Activated naive CD4-positive, alpha-beta T cell treated with anti-CD3 and anti-CD28 coated beads, Interleukin-2, amount 10 ng/mL, durations not matched to agents 7 days and 5 days (primary cell): Measurements from ENCODE around the gene KIF25.
"Not testable (repeated sequence)": the region's sequence is repeated elsewhere in the genome, so short reads cannot be mapped to it uniquely, and the experiment has no call there.

ENCODE experiments used
- CTCF ChIA-PET: fragments of 350-600 bp; sonication (Branson Sonifier 250); formaldehyde crosslinking; loops from one replicate; lab custom pipeline; 2021; ENCODE audit warnings: antibody characterized with exemption; lab: Charles Lee
- DNase-seq: peaks from one replicate; pipeline ENCODE4 v3.0.0-alpha.2; 2020
- H3K27ac Mint-ChIP-seq: one replicate; pipeline ENCODE4 v1.8.0; 2021; ENCODE audit warnings: mild to moderate bottlenecking, moderate library complexity, mixed read lengths
- H3K27me3 Mint-ChIP-seq: one replicate; pipeline ENCODE4 v1.8.0; 2021; ENCODE audit warnings: mild to moderate bottlenecking, mixed read lengths
- H3K36me3 Mint-ChIP-seq: one replicate; pipeline ENCODE4 v1.8.0; 2021; ENCODE audit warnings: mixed read lengths
- H3K4me1 Mint-ChIP-seq: one replicate; pipeline ENCODE4 v1.8.0; 2021; ENCODE audit warnings: mixed read lengths
- H3K4me3 Mint-ChIP-seq: one replicate; pipeline ENCODE4 v1.8.0; 2021; ENCODE audit warnings: mild to moderate bottlenecking, moderate library complexity, mixed read lengths
- H3K9me3 Mint-ChIP-seq: one replicate; pipeline ENCODE4 v1.8.0; 2021; ENCODE audit warnings: mixed read lengths

KIF25 gene

GRCh38 chr6:167965592-167966539, 31.6 kb upstream of the KIF25 start:
- CTCF ChIA-PET, result interaction anchor here (1.2 kb wide), 1 partner anchor 91 kb away, joined by 3 read pairs; no protein-coding TSS in a partner anchor
- no peak overlapping the region for H3K27ac Mint-ChIP-seq
- no peak overlapping the region for H3K4me3 Mint-ChIP-seq
- H3K9me3 Mint-ChIP-seq, result no peaks in the 10 kb centered on the region
- no peaks in the 10 kb centered on the region for H3K4me1 Mint-ChIP-seq
- H3K36me3 Mint-ChIP-seq, result no peaks in the 10 kb centered on the region
- H3K27me3 Mint-ChIP-seq, result no peaks in the 10 kb centered on the region
- no peak for DNase-seq

- H3K9me3 Mint-ChIP-seq, result no peaks in the 10 kb centered on the region
- no peaks in the 10 kb centered on the region for H3K4me1 Mint-ChIP-seq
- no peak for DNase-seq
- no peak overlapping the region for H3K4me3 Mint-ChIP-seq
- H3K36me3 Mint-ChIP-seq, result no peaks in the 10 kb centered on the region
- CTCF ChIA-PET, result interaction anchor here (1.2 kb wide), 1 partner anchor 91 kb away, joined by 3 read pairs; no protein-coding TSS in a partner anchor
- H3K27me3 Mint-ChIP-seq, result no peaks in the 10 kb centered on the region
- H3K27ac Mint-ChIP-seq, result no peak overlapping the region
These were observed 30.9 kb upstream of the KIF25 start for GRCh38 chr6:167966540-167966905.

- DNase-seq, result peak; percentile 57
- no peaks in the 10 kb centered on the region for H3K27me3 Mint-ChIP-seq
- no peak overlapping the region for H3K27ac Mint-ChIP-seq
- no peaks in the 10 kb centered on the region for H3K36me3 Mint-ChIP-seq
- no peaks in the 10 kb centered on the region for H3K9me3 Mint-ChIP-seq
- no peaks in the 10 kb centered on the region for H3K4me1 Mint-ChIP-seq
- CTCF ChIA-PET, result no interaction called here
- no peak overlapping the region for H3K4me3 Mint-ChIP-seq
These were observed 29.4 kb upstream of the KIF25 start for GRCh38 chr6:167968091-167968490.

GRCh38 chr6:167970230-167970629, 27.2 kb upstream of the KIF25 start:
- no peaks in the 10 kb centered on the region for H3K4me1 Mint-ChIP-seq
- H3K27me3 Mint-ChIP-seq, result no peaks in the 10 kb centered on the region
- no peaks in the 10 kb centered on the region for H3K9me3 Mint-ChIP-seq
- H3K4me3 Mint-ChIP-seq, result no peak overlapping the region
- no peaks in the 10 kb centered on the region for H3K36me3 Mint-ChIP-seq
- CTCF ChIA-PET, result interaction anchor here (0.7 kb wide), 1 partner anchor 25 kb away, joined by 3 read pairs; no protein-coding TSS in a partner anchor
- DNase-seq, result no peak
- H3K27ac Mint-ChIP-seq, result no peak overlapping the region

GRCh38 chr6:167972193-167972592, 25.3 kb upstream of the KIF25 start:
- no peak overlapping the region for H3K27ac Mint-ChIP-seq
- CTCF ChIA-PET, result no interaction called here
- no peaks in the 10 kb centered on the region for H3K36me3 Mint-ChIP-seq
- DNase-seq, result no peak
- no peaks in the 10 kb centered on the region for H3K4me1 Mint-ChIP-seq
- H3K9me3 Mint-ChIP-seq, result no peaks in the 10 kb centered on the region
- no peaks in the 10 kb centered on the region for H3K27me3 Mint-ChIP-seq
- H3K4me3 Mint-ChIP-seq, result no peak overlapping the region

- Mint-ChIP-seq H3K27me3 (no peaks in the 10 kb centered on the region), H3K27ac (no peak overlapping the region), H3K9me3 (peaks cover 2% of the 10 kb centered on the region), H3K36me3 (no peaks in the 10 kb centered on the region), H3K4me1 (no peaks in the 10 kb centered on the region), H3K4me3 (no peak overlapping the region)
- no peak for DNase-seq
- CTCF ChIA-PET, result no interaction called here
These were observed 24.2 kb upstream of the KIF25 start for GRCh38 chr6:167973148-167973885.

- DNase-seq, result no peak
- H3K9me3 Mint-ChIP-seq, result peaks cover 2% of the 10 kb centered on the region
- H3K27me3 Mint-ChIP-seq, result no peaks in the 10 kb centered on the region
- CTCF ChIA-PET, result no interaction called here
- no peaks in the 10 kb centered on the region for H3K4me1 Mint-ChIP-seq
- no peaks in the 10 kb centered on the region for H3K36me3 Mint-ChIP-seq
- no peak overlapping the region for H3K4me3 Mint-ChIP-seq
- H3K27ac Mint-ChIP-seq, result no peak overlapping the region
These were observed 22.7 kb upstream of the KIF25 start for GRCh38 chr6:167974640-167975344.

- DNase-seq, result no peak
- Mint-ChIP-seq H3K4me1 (no peaks in the 10 kb centered on the region), H3K36me3 (no peaks in the 10 kb centered on the region), H3K4me3 (no peak overlapping the region), H3K9me3 (peaks cover 2% of the 10 kb centered on the region), H3K27ac (no peak overlapping the region), H3K27me3 (no peaks in the 10 kb centered on the region)
- CTCF ChIA-PET, result no interaction called here
These were observed 22.0 kb upstream of the KIF25 start for GRCh38 chr6:167975458-167975857.

GRCh38 chr6:167976116-167976657, 21.3 kb upstream of the KIF25 start:
- H3K27me3 Mint-ChIP-seq, CTCF ChIA-PET, H3K36me3 Mint-ChIP-seq, H3K9me3 Mint-ChIP-seq, H3K4me3 Mint-ChIP-seq, H3K27ac Mint-ChIP-seq, DNase-seq, H3K4me1 Mint-ChIP-seq: not testable (repeated sequence)

- H3K27me3 Mint-ChIP-seq, result no peaks in the 10 kb centered on the region
- H3K4me3 Mint-ChIP-seq, result no peak overlapping the region
- no peaks in the 10 kb centered on the region for H3K36me3 Mint-ChIP-seq
- peaks cover 2% of the 10 kb centered on the region for H3K9me3 Mint-ChIP-seq
- DNase-seq, result no peak
- H3K4me1 Mint-ChIP-seq, result no peaks in the 10 kb centered on the region
- CTCF ChIA-PET, result no interaction called here
- no peak overlapping the region for H3K27ac Mint-ChIP-seq
These were observed 20.8 kb upstream of the KIF25 start for GRCh38 chr6:167976708-167977107.

- Mint-ChIP-seq H3K4me1 (no peaks in the 10 kb centered on the region), H3K4me3 (no peak overlapping the region), H3K9me3 (peaks cover 2% of the 10 kb centered on the region), H3K36me3 (no peaks in the 10 kb centered on the region), H3K27ac (no peak overlapping the region), H3K27me3 (no peaks in the 10 kb centered on the region)
- DNase-seq, result no peak
- CTCF ChIA-PET, result no interaction called here
These were observed 19.6 kb upstream of the KIF25 start for GRCh38 chr6:167977717-167978467.

GRCh38 chr6:167978607-167979006, 18.9 kb upstream of the KIF25 start:
- CTCF ChIA-PET, result no interaction called here
- no peak overlapping the region for H3K27ac Mint-ChIP-seq
- H3K36me3 Mint-ChIP-seq, result no peaks in the 10 kb centered on the region
- H3K4me3 Mint-ChIP-seq, result no peak overlapping the region
- peaks cover 2% of the 10 kb centered on the region for H3K9me3 Mint-ChIP-seq
- no peak for DNase-seq
- H3K27me3 Mint-ChIP-seq, result no peaks in the 10 kb centered on the region
- H3K4me1 Mint-ChIP-seq, result no peaks in the 10 kb centered on the region

GRCh38 chr6:167979436-167980139, 17.9 kb upstream of the KIF25 start:
- no peak for DNase-seq
- H3K27ac Mint-ChIP-seq, result no peak overlapping the region
- H3K27me3 Mint-ChIP-seq, result no peaks in the 10 kb centered on the region
- H3K4me3 Mint-ChIP-seq, result no peak overlapping the region
- H3K9me3 Mint-ChIP-seq, result peaks cover 2% of the 10 kb centered on the region
- CTCF ChIA-PET, result no interaction called here
- no peaks in the 10 kb centered on the region for H3K4me1 Mint-ChIP-seq
- no peaks in the 10 kb centered on the region for H3K36me3 Mint-ChIP-seq
